Mesodermal cell (in vitro differentiated cells): ENCODE measurements around the gene KRTAP19-4. TPM values are rescaled to one million over a fixed set of nuclear protein-coding genes. Genes with fewer than 3 reads are reported as not detected.
"Not testable (repeated sequence)": the region's sequence is repeated elsewhere in the genome, so short reads cannot be mapped to it uniquely, and the experiment has no call there.

Source experiments
- H3K27ac ChIP-seq: 2 replicates; pipeline ENCODE4 v1.7.0; 2013; ENCODE audit warnings: mild to moderate bottlenecking, low read depth, low read length, moderate library complexity; ENCODE audit not compliant: severe bottlenecking
- H3K36me3 ChIP-seq: 2 replicates; pipeline ENCODE4 v1.7.1; 2013; ENCODE audit warnings: mild to moderate bottlenecking, low read length, moderate library complexity; ENCODE audit not compliant: control insufficient read depth, insufficient read depth
- H3K4me1 ChIP-seq: one replicate; pipeline ENCODE4 v1.7.1; 2013; ENCODE audit warnings: mild to moderate bottlenecking, low read length; ENCODE audit not compliant: insufficient read depth, control insufficient read depth, poor library complexity, severe bottlenecking
- H3K4me3 ChIP-seq: 2 replicates; pipeline ENCODE4 v1.7.0; 2013; ENCODE audit warnings: low read length, control low read depth, mild to moderate bottlenecking; ENCODE audit not compliant: insufficient read depth, poor library complexity, severe bottlenecking; ENCODE audit errors: extremely low read depth
- H3K9me3 ChIP-seq: 2 replicates; pipeline ENCODE4 v1.7.1; 2013; ENCODE audit warnings: mild to moderate bottlenecking, low read length, moderate library complexity; ENCODE audit not compliant: control insufficient read depth
- WGBS, 2 experiments: methylation state at CpG; one replicate each; pipeline ENCODE4 v1.1.5; 2013; ENCODE audit warnings: missing lambda C conversion rate in 2 of 2; ENCODE audit not compliant: insufficient coverage in 2 of 2; 5-methylcytosine and 5-hydroxymethylcytosine counted together
- polyA plus RNA-seq, 2 experiments: library from polyadenylated mRNA; stranded (reverse); fragments of 50-300 nt; gene quantifications; one replicate each; pipeline ENCODE4 v1.2.3, GENCODE V29; 2013

Gene KRTAP19-4
- polyA plus RNA-seq (2013, experiment 1 of 2) = not detected
- not detected for polyA plus RNA-seq (2013, experiment 2 of 2)

- H3K27ac ChIP-seq = no peak within 1 kb of the TSS
- WGBS, 2 experiments = 54% methylated on average over 2 of the region's 4 CpGs; no CpG with 5 or more reads in 1 of the 2 experiments
- no peaks in the 10 kb centered on the region for H3K4me1 ChIP-seq
- H3K36me3 ChIP-seq = no peaks in the 10 kb centered on the region
- no peak within 1 kb of the TSS for H3K4me3 ChIP-seq
- no peaks in the 10 kb centered on the region for H3K9me3 ChIP-seq
Measured at GRCh38 chr21:30497065-30497464, at the start of gene KRTAP19-4. KRTAP19-4 (minus strand) TSS chr21:30497165; CDS start chr21:30497110, 55 bp downstream.

GRCh38 chr21:30541764-30542163, 44.8 kb upstream of the KRTAP19-4 start, which contains the start of gene KRTAP19-6:
KRTAP19-6 (minus strand) TSS chr21:30541864; CDS start chr21:30541833, 31 bp downstream.
- H3K4me1 ChIP-seq = no peaks in the 10 kb centered on the region
- no peaks in the 10 kb centered on the region for H3K9me3 ChIP-seq
- no peaks in the 10 kb centered on the region for H3K36me3 ChIP-seq
- no CpG with 5 or more reads among the region's 1 CpG for WGBS, 2 experiments
- no peak within 1 kb of the TSS for H3K27ac ChIP-seq
- no peak within 1 kb of the TSS for H3K4me3 ChIP-seq

GRCh38 chr21:30518876-30519275, 21.9 kb upstream of the KRTAP19-4 start:
- no peak overlapping the region for H3K4me3 ChIP-seq

GRCh38 chr21:30515681-30516080, 18.7 kb upstream of the KRTAP19-4 start:
- no peaks in the 10 kb centered on the region for H3K9me3 ChIP-seq
- H3K36me3 ChIP-seq = no peaks in the 10 kb centered on the region
- H3K4me1 ChIP-seq = no peaks in the 10 kb centered on the region
- H3K27ac ChIP-seq = no peak overlapping the region
- H3K4me3 ChIP-seq = no peak overlapping the region
- WGBS, 2 experiments = 80% methylated on average over 1 of the region's 1 CpG; no CpG with 5 or more reads in 1 of the 2 experiments

More at GRCh38 chr21:30518876-30519275, 21.9 kb upstream of the KRTAP19-4 start:
- no CpG with 5 or more reads among the region's 1 CpG for WGBS, 2 experiments
- no peaks in the 10 kb centered on the region for H3K36me3 ChIP-seq
- H3K4me1 ChIP-seq = no peaks in the 10 kb centered on the region
- no peaks in the 10 kb centered on the region for H3K9me3 ChIP-seq
- H3K27ac ChIP-seq = no peak overlapping the region

GRCh38 chr21:30505621-30506205, 8.7 kb upstream of the KRTAP19-4 start:
- not testable (repeated sequence) for H3K36me3 ChIP-seq, H3K4me3 ChIP-seq, H3K27ac ChIP-seq, H3K4me1 ChIP-seq, H3K9me3 ChIP-seq
- WGBS, 2 experiments = 39 to 58% methylated on average over 2 to 3 of the region's 4 CpGs

- Histone ChIP-seq H3K4me3 (no peak within 1 kb of the TSS), H3K36me3 (no peaks in the 10 kb centered on the region), H3K27ac (no peak within 1 kb of the TSS), H3K9me3 (no peaks in the 10 kb centered on the region), H3K4me1 (no peaks in the 10 kb centered on the region)
- 95% methylated on average over 4 of the region's 6 CpGs; no CpG with 5 or more reads in 1 of the 2 experiments for WGBS, 2 experiments
Measured at GRCh38 chr21:30502041-30502440, 5.1 kb upstream of the KRTAP19-4 start, which contains the start of gene KRTAP19-5. KRTAP19-5 (minus strand) TSS chr21:30502141; CDS start chr21:30502090, 51 bp downstream.

GRCh38 chr21:30491963-30492428, 5.0 kb downstream of the KRTAP19-4 start, which contains the start of gene KRTAP19-3:
KRTAP19-3 (minus strand) TSS chr21:30492013; CDS start chr21:30491957, 56 bp downstream.
- no CpG with 5 or more reads among the region's 2 CpGs for WGBS, 2 experiments
- Histone ChIP-seq H3K36me3 (no peaks in the 10 kb centered on the region), H3K9me3 (peaks cover 4% of the 10 kb centered on the region), H3K4me1 (no peaks in the 10 kb centered on the region), H3K4me3 (no peak within 1 kb of the TSS), H3K27ac (no peak within 1 kb of the TSS)

GRCh38 chr21:30487336-30487735, 9.6 kb downstream of the KRTAP19-4 start, which contains the start of gene KRTAP19-2:
KRTAP19-2 (minus strand) TSS chr21:30487436; CDS start chr21:30487348, 88 bp downstream.
- no peak within 1 kb of the TSS for H3K27ac ChIP-seq
- no peak within 1 kb of the TSS for H3K4me3 ChIP-seq
- no peaks in the 10 kb centered on the region for H3K4me1 ChIP-seq
- H3K36me3 ChIP-seq = no peaks in the 10 kb centered on the region
- WGBS, 2 experiments = no CpG with 5 or more reads among the region's 2 CpGs
- H3K9me3 ChIP-seq = peaks cover 17% of the 10 kb centered on the region

- Histone ChIP-seq H3K27ac (no peak overlapping the region), H3K36me3 (no peaks in the 10 kb centered on the region), H3K4me3 (no peak overlapping the region), H3K9me3 (peaks cover 17% of the 10 kb centered on the region), H3K4me1 (no peaks in the 10 kb centered on the region)
- WGBS, 2 experiments = 14 to 80% methylated on average over 1 to 2 of the region's 2 CpGs
Measured at GRCh38 chr21:30486180-30486579, 10.8 kb downstream of the KRTAP19-4 start.

GRCh38 chr21:30482130-30482529, 14.8 kb downstream of the KRTAP19-4 start:
- H3K27ac ChIP-seq = no peak overlapping the region
- H3K4me1 ChIP-seq = no peaks in the 10 kb centered on the region
- no peaks in the 10 kb centered on the region for H3K36me3 ChIP-seq
- H3K9me3 ChIP-seq = peaks cover 15% of the 10 kb centered on the region
- 50 to 100% methylated on average over 1 of the region's 2 CpGs for WGBS, 2 experiments
- H3K4me3 ChIP-seq = no peak overlapping the region

- no peak within 1 kb of the TSS for H3K4me3 ChIP-seq
- 88 to 89% methylated on average over 6 to 7 of the region's 7 CpGs for WGBS, 2 experiments
- no peaks in the 10 kb centered on the region for H3K36me3 ChIP-seq
- no peaks in the 10 kb centered on the region for H3K9me3 ChIP-seq
- H3K27ac ChIP-seq = no peak within 1 kb of the TSS
- no peaks in the 10 kb centered on the region for H3K4me1 ChIP-seq
Measured at GRCh38 chr21:30480145-30480544, 16.8 kb downstream of the KRTAP19-4 start, which contains the start of gene KRTAP19-1. KRTAP19-1 (minus strand) TSS chr21:30480367; CDS start chr21:30480317, 50 bp downstream.
